GM18505 (cell line): Measurements from ENCODE around the gene NCAM1.

Source experiments
- ATAC-seq: cut with Tn5 transposase; IDR thresholded peaks from one replicate; pipeline ENCODE4 v1.9.1; 2021; ENCODE audit not compliant: unreplicated experiment
- POLR2A ChIP-seq: IDR thresholded peaks from 4 replicates; pipeline ENCODE4 v1.6.1; 2011; ENCODE audit warnings: borderline replicate concordance; ENCODE audit not compliant: insufficient read depth, insufficient read length; ENCODE audit errors: extremely low read depth

The NCAM1 gene

GRCh38 chr11:113072237-113072858 lies 111.1 kb downstream of the NCAM1 start:
- no peak for ATAC-seq
- no peak for TF ChIP-seq POLR2A

DNA sequence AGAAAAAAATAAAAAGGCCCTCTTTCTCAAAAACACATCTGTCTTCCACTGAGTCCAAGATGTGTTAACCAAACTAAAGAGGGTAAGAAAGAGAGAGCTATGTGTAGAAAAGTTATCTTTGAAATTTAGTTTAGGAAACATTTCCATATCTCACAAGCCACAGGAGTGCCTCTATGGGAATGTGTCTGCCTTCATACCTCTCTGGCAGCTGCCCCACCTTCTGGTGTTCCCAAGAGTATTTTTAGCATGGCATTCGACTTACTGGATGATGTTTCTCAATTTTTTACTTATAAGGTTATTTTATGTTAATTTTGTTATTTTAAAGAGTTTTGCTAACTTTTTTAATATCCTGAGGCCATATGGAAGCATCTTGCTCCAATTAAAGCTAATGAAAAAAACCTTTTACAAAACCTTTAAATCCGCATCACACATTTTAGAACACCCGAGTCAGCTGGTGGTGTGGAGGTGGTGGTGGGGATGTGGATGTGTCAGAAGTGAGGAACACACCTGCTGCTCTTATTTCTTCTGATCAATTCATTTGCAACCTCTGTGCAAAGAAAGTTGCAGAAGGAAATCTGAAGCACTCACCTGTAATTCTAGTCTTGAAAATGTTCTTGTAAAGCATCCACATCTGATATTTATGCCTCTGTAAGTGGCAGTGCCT lies 112.2 kb downstream of the NCAM1 start:
- TF ChIP-seq POLR2A = no peak
- ATAC-seq = no peak

DNA sequence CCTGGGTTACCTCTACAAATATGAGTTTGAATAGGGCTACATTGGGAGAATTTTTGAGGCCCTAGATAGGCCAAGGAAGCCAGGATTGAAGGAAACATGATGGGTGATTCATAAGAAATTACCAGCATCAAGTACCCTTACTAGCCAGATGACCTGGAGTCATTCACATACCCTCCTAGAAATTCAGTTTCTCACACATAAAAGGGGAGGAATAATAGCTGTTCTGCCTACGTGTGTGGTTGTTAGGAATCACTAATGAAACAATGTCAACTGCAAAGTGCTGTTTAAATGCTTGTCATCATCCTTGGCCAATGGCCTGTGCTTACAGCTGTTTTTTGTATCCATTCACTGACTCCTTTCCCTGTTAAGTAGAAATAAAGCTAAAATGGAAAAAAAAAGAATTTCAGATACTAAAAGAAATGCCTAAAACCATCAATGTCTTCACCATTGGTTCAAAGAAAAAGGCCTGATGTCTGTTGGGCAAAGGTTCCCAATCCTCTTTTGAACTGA lies 114.4 kb downstream of the NCAM1 start:
- no peak for TF ChIP-seq POLR2A
- no peak for ATAC-seq

DNA sequence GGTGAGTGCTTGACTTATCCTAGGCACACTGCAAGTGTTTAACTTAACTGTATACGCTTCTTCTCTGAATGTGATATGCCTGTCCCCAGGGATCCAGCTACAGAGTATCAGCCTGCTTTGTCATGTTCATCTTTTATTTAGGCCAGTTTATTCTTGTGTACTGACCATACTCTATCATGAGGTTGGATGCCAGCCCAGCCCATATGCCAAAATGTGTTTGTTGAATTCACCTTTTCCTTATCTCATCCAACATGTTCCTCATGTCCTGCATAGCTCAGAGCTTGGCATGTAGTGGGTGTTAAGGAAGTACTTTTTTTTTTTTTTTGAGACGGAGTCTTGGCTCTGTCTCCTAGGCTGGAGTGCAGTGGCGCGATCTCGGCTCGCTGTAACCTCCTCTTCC lies 116.2 kb downstream of the NCAM1 start:
- no peak for TF ChIP-seq POLR2A
- ATAC-seq = no peak

- ATAC-seq = no peak
- no peak for TF ChIP-seq POLR2A
Measured at GRCh38 chr11:113082341-113082955, 121.2 kb downstream of the NCAM1 start.

DNA sequence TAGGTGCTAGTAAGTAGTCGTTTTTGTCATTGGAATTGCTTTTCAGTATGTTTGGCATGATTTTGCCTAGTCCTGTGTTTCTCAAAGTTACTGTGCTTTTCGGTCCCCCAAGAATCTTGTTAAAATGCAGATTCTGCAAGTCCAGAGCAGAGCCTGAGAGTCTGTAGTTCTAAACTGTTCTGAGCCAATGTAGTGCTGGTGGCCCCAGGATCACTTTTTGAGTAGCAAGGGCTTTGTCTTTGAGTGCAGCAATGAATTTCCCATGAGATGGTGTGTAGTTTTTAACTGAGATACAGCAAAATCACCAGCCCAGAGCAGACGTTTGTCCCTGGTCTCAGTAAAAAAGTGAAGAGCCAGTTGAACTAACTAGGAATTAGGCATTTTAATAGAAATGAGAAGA lies 122.4 kb downstream of the NCAM1 start:
- ATAC-seq = no peak
- no peak for TF ChIP-seq POLR2A

- no peak for TF ChIP-seq POLR2A
- no peak for ATAC-seq
Measured at GRCh38 chr11:113084297-113084696, 123.1 kb downstream of the NCAM1 start.

GRCh38 chr11:113085446-113085845 lies 124.2 kb downstream of the NCAM1 start:
- ATAC-seq = no peak
- no peak for TF ChIP-seq POLR2A

DNA sequence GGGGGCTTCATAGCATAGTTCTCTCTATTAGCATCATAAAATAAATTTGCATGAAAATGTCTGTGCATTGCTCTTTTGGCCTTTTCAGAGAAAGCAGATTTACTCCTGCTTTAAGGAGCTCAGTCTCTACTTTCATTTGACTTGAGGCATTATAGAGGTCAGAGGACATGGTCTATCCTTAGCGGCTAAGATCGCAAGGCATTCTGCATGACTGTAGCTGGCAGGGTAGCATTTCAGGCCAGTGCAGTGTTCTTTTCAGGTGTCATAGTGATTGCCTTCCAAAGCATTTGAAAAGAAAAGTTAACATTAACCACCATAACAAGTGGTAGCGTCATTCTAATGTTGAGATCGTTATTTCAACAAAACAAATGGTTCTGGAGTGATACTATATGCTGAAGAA lies 126.5 kb downstream of the NCAM1 start:
- ATAC-seq = no peak
- no peak for TF ChIP-seq POLR2A

DNA sequence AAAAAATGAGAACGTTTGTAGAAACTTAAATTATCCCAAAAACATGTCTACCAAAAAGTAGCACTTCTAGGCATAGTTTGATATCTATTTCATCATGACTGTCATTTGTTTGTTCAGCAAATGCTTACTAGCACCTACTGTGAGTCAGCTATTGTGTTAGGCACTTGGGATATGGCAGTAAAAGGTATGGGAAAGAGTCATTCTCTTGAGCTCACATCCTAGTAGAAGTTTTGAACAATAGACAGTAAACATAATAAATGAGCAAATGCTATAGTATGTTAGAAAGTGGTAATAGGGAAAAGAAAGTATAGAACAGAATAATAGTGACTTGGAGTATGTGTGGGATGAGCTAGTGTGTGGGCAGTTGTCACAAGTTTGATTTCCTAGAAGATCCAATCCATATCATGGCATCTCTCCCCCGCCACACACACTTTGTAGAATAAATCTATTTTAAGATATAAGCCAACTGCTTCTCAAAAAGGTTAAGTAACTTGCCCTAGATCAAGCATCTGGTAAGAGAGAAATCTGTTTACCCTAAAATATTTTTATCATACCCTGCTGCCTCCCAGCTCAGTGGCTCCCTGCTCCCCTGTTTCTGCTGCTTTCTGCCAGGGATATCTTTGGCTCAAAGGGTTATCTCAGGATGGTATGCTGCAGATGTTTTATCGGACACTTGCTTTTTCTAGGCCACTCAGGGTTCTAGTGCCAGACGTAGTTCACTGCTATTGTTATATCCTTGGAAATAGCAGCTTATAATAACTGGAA lies 129.7 kb downstream of the NCAM1 start:
- no peak for ATAC-seq
- TF ChIP-seq POLR2A = no peak

- TF ChIP-seq POLR2A = no peak
- no peak for ATAC-seq
Measured at GRCh38 chr11:113091481-113091780, 130.2 kb downstream of the NCAM1 start.

- TF ChIP-seq POLR2A = no peak
- ATAC-seq = no peak
Measured at GRCh38 chr11:113096648-113097047, 135.4 kb downstream of the NCAM1 start.

DNA sequence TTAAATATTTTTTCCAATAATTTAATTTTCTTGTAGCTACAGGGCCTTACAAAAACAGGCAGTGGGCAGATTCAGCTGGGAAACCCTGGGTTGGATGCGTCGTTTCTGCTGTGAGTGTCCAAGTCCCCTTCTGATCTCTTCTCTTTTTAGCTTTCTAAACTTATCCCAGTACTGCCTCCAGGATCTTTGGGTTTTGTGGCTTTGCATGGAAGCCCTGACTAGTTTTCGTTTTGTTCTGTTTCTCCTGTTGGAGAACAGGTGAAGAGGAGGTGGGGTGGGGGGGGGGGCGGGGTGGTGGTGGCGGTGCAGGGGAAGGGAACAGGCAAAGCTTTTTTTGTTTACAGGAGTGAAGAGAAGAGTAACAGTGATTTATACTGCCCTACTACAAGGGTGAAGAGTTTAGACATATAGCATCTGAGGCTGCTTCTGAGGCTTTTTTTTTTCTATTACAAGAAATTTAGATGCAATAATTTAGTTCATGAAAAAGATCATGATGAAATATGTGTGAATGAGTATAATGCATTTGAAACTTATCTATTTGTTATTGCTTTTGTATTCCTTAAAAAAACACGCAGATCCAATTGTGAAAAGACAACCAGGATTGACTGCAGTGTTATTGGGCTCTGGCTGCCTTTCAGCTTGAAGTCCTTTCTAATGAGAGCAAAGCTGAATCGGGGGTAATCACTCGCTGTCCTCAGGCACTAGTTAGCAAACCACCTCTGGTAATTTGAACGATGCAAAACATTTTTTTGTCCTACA lies 142.9 kb downstream of the NCAM1 start:
- TF ChIP-seq POLR2A = no peak
- no peak for ATAC-seq
